Effector CD8-positive, alpha-beta T cell (primary cell): Measurements from ENCODE around the gene SERPINA9.
"Not testable (repeated sequence)": the region's sequence is repeated elsewhere in the genome, so short reads cannot be mapped to it uniquely, and the experiment has no call there.

Experiments
- DNase-seq: peaks from one replicate; lab custom pipeline; 2025; lab: John Stamatoyannopoulos, UW

SERPINA9 gene

DNA sequence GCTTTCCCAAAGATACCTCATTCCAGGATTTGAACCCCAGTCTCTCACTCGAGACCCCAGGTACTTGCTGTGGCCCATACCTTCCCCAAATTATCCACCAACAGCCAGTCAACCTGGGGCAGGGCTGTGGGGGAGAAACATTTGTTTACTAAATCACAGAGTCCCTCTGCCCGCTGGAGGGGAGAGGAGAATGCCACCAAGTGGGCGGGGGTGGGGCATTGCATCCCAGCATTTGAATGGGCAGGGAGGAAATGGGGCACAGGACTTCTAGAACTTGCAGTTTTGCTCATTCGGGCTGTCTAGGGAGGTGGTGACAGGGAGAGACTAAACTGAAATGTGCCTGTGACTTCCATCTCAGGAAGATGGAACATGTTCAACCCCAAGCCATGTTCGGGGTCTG, 10.9 kb upstream of the SERPINA9 start:
- DNase-seq: no peak

DNA sequence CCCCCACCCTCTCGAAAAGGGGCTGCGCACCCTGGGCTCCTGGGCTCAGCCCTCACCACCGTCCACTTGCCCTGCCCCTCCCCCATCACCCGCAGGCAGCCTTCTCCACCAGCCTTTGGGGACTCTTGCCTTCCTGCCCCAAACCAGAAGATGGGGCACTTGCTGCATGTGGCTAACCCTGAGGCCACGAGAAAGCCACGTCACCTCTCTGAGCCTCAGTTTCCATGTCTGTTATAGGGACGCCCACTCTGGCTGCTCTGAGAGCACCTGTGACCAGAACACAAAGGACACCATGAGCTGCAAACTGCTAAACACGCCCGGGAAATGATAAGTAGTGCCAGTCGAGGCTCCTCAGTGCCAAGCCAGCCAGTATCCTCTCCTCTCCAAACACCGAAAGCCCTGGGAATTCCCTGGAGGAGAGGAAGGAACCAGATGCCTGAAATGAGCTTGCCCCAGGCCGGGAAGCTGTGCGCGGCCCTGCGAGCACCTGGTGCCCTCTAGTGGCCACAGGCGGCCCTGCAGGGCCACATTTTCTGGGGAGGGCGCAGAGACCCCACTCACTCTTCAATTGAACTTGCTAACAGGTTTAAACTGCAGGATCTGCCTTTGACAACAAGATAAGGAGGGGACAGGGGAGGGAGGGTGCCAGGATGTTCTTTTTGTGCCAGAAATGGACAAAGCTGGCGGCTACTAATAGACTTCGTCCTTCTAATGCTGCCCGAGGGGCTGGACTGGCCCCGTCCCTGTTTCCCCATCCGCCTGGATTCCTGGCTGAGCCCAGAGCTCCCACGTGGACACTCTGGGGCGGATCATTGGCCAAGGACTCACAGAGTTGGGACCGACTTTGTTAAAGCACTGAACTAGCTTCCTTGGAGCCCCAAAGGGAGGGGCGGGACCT, 10.2 kb upstream of the SERPINA9 start:
- DNase-seq: no peak

DNA sequence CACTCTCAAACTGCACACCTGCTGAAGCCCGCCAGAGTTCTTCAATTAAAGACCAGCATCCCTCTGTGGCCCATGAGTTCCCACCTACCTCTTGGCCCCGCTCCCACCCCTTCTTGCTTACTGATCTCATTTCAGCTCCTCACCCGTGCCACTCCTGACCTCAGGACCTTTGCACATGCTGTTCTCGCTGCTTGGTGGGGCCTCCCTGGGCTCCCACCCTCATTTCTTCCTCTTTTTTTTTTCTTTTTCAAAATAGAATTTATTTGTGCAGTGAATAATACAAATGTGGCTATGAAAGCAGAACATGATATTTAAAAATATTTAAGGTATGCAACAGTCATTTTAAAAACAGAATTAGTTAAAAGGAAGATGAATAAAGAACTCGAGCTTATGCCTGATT, 8.5 kb upstream of the SERPINA9 start:
- DNase-seq: no peak

DNA sequence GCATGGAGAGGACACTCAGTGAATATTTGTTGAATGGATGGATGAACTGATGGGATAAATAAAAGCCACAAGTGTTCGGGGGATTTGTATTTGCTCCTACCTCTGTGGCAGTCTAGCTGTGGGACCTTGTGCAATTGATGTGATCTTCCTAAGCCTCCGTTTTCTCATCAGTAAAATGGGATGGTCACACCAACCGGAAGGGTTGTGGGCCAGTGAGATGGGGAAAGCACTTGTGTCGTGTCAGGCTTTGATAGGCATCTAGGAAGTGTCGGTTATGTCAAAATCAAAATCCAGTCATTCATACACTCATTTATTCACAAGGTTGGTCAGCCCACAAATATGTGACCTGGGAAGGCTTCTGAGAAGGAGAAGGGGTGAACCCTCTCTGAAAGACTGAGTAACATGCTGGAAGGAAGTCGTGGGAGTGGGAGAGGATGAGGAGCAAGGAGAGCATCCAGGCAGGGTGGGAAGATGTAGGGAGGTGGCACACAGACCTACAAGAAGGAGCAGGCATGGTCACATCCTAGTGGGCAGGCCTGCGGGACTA, 7.8 kb upstream of the SERPINA9 start:
- DNase-seq: no peak

DNA sequence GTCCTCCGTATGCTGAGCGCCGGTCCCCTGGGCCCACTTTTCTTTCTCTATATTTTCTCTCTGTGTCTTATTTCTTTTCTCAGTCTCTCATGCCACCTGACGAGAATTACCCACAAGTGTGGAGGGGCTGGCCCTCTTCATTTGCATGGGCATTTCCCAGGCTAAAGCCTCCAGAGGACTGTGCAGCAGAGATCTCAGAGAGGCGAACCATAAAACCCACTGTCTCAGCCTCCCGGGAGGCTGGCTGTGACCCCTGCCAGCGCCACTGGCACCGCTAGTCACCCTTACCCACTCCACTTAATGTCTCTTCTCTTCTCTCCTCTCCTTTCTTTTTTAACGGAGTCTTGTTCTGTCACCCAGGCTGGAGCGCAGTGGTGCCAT, 7.1 kb upstream of the SERPINA9 start:
- DNase-seq: no peak

DNA sequence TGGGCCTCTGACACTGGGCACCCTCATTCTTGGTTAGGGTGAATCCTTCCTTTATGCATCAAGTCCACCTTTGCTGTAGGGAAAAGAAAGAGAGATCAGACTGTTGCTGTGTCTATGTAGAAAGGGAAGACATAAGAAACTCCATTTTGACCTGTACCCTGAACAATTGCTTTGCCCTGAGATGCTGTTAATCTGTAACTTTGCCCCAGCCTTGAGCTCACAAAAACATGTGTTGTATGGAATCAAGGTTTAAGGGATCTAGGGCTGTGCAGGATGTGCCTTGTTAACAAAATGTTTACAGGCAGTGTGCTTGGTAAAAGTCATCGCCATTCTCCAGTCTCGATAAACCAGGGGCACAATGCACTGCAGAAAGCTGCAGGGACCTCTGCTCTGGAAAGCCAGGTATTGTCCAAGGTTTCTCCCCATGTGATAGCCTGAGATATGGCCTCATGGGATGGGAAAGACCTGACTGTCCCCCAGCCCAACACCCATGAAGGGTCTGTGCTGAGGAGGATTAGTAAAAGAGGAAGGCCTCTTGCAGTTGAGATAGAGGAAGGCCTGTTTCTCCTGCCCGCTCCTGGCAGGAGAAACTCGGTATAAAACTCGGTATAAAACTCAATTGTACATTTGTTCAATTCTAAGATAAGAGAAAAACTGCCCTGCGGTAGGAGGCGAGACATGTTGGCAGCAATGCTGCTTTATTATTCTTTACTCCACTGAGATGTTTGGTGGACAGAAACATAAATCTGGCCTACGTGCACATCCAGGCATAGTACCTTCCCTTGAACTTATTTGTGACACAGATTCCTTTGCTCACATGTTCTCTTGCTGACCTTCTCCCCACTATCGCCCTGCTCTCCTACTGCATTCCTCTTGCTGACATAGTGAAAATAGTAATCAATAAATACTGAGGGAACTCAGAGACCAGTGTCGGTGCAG, 6.4 kb upstream of the SERPINA9 start:
- not testable (repeated sequence) for DNase-seq

DNA sequence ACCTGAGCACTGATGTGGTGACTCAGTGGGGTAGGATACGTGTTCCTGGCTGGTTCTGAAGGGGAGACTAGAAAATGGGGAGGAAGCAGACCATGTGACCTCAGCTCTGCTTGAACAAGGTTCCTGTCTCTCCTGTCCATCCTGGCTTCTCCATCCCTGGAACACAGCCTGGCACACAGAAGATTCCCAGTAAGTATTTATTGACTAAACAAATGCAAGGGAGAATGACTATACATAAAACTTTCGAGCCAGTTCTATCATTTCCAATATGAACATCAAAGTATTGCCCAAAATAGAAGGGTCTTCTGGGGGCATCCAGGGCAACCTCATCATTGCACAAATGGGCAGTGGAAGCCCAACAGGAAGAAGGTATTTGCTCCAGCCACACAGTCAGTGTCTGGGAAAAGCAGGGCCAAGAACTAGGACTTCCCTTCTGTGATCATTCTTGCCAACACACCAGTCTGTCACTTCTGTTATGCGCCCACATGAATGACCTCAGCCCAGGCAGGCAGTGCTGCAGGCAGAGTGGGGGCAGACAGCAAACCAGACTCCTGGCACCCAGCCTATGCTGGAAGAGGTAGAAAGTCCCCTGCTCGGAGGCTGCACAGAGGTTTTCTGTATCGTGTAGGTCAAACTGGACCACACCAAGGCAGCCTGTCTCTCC, 5.6 kb upstream of the SERPINA9 start:
- no peak for DNase-seq

DNA sequence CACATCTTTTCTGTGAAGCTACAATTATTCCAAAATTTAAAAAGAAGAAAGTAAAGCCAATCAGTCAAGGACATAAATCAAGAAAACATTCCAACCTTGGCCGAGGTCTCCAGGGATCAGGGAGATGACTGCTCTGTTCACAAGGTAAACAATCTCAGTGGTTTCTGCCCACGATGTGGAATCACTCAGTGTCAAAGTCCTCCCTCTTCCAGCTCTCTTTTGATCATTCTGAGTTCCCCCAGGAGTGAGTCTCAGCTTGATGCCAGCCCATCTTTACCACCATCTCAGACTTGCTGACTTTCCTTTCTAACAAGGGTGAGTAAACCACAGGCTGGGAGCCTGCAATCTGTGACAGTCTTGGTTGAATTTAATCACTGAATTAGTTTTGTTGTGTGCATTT, 4.8 kb upstream of the SERPINA9 start:
- DNase-seq: no peak

DNA sequence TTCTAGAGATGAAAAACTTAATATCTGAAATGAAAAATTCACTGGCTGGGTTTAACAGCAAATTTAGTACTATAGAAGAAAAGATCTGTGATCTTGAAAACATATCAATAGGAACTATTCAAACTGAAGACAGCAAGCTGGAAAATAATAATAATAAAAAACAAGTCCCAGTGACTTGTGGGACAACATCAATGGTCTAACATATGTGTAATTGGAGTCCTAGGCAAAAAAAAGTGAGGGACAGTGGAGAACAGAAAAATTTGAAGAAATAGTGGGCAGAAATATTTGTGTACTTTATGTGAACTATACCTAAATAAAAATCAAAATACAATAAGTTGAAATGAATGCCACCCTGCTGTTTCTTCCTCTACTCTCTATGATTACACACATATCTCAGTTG, 2.4 kb upstream of the SERPINA9 start:
- no peak for DNase-seq

DNA sequence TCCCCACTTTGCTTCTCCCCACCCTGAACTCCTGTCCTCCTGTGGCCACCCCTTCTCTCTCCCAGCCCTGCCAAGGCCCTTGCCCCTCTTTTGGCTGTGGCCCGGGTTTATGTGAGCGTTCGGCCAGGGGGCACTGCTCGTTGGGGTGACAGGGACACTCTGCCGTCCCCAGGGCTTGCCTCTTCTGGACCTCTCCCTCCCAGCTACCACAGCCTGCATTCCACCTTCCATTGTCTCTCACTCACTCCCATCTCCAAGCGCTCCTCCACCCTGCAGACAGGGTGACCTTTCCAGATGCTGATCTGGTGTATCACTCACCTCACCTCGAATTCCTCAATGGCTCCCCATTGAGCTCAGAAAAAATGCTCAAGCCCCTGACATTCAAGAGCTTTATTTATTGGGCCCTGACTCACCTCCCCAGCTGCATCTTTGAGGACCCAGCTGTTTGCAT, 1.4 kb downstream of the SERPINA9 start:
- DNase-seq: no peak

DNA sequence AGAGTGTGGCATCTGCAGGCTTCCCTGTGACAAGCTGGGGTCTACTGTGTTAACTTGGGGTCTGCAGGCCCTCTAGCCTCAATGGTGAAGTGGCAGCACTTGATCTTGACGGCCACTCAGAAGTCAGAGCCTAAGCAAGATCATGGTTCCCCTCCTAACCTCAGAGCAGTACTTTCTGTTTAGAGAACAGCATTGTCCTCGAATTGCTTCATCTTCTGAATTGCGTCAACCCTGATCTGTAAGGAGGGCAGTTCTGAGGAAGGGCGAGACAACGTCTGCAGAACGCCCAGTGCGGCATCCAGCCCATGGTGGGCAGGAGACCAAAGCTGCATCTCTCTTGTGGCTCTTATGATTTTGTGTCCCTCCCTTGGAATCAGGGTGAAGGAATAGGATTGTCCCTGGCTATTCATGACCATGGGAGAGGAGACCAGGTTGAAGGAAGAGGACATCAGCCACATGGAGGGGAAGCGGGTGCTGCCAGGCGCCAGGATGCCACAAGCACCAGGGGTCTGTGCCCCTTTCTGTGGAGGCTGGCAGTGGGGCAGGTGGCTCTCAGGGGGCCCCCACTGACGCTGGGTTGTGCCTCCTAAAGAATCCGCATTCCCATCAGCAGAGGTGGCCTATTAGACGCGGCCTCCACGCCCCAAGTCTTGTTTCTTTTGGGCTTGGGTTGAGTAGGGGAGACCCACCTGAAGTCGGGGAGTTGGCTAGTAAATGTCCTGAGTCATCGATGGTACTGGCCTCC, 2.2 kb downstream of the SERPINA9 start:
- DNase-seq: no peak

DNA sequence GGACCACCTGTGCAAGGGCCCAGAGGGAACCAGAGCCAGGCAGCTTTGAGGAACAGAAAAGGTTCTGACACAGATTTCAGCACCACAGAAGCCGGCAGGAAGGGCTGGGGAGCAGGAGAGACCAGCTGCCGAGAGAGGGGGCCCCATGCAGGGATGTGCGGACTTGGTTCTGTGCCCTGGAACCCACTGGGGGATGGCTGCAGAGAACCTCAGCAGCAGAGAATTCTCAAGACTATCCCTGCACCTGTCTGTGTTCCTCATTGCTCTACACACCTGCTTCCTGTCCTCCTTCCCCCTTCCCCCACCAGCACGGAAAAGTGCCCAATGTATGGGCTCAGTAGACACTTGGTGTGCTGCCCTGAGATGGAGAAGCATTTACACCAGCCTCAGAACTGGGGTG, 3.2 kb downstream of the SERPINA9 start:
- DNase-seq: no peak

DNA sequence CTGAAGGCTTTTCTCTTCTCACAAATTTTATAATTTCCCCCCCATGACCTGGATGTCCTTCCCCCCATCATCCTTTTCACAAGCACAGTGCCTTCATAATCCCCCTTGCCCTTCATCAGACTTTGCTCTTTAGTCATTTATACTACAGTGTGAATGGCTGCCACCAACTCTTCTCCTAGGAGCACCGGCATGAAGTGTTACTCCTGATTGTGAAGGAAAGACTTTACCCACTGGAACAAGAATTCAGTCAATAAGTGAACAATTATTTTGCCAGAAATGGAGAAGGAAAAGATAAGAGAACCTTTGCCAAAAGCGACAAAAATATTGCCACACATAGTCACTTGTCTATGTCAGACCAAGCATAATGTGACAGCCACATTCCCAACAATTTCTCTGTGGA, 5.0 kb downstream of the SERPINA9 start:
- DNase-seq: no peak

DNA sequence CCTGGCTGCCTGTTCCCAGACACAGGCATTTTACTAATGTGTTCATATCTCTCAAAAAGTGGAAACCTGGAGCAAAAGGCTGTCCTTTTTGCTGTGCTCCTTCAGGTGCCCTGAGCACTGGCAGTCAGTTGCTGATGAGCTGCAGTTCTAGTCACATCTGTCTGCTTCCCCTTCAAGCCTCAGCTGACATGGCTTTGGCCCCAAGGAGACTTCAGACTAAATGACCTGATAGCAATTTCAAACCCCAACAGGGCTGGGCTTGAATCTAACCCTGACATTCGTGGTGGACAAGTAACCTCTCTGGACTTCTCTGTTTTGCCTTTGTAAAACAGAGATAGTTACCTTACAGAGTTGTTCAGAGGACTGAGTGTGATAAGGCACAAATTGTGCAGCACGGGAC, 5.7 kb downstream of the SERPINA9 start:
- DNase-seq: no peak

DNA sequence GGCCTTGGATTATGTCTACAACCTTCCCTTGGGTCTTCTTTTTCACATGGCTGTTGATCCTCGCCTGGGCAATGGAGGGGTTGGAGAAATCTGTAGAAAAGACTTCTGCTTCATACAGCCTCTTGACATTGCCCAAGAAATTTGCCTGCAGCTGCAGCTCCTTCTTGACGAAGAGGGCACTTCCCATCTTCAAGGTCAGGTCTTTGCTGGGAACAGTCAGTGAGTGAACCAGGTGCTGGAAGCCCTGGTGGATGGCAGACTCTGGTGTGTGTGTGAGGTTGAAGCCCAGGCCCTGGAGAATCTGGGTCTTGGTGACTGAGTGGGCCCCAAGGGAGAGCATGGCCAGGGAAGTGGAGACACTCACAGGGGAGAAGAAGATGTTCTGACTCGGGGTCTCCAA, 6.7 kb downstream of the SERPINA9 start:
- DNase-seq: no peak

DNA sequence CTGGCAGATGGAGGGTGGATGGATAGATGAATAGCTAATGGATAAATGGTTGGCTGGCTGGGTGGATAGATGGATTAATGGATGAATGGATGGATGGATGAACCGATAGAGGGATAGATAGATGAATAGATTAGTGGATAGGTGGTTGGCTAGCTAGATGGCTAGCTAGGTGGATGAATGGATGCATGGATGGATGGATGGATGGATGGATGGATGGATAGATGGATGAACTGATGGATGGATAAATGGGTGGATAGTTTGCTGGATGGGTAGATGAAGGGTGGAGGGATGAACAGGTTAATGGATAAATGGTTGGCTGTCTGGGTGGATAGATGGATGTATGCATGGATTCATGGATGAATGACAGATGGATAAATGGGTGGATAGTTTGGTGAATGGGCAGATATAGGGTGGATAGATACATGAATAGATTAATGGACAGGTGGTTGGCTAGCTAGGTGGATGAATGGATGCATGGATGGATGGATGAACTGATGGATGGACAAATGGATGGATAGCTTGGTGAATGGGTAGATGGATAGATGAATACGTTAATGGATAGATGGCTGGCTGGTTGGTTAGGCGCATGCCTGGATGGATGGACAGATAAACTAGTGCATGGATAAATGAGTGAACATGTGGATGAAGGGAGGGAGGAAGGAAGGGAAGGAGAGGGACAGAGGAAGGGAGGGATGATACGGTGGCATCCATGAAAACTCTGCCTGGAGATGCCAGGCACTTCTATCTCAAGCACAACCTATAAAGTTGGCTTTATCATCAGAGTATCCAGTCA, 8.1 kb downstream of the SERPINA9 start:
- DNase-seq: no peak

DNA sequence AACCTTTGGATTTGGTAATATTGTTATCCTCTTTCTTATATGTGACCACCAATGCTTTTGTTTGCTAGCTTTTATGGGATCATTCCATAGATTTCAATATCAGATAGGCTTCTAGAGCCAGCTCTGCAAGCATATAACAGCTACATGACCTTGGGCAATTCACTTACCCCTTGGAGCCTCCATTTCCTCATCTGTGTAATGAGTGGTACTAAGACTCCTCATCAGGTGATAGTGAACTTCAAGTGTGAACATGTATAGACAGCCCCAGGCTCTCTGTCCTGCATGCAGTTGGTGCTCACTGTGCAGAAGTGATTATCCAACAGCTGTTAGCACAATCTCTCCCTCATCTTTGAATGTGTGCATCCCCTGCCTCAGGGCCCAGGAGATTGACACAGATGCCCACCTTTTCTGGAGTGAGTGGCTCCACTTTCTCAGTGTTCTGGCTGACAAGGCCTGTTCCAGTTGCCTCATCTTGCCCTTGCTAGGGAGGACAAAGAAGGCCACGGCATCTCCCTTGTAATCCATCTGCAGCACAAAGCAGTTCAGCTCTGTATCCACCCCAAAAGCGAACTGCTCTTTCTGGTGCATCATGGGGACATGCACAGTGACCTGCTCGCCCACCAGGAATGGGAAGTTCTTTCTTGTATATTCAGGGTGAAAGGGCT, 9.2 kb downstream of the SERPINA9 start:
- DNase-seq: no peak

DNA sequence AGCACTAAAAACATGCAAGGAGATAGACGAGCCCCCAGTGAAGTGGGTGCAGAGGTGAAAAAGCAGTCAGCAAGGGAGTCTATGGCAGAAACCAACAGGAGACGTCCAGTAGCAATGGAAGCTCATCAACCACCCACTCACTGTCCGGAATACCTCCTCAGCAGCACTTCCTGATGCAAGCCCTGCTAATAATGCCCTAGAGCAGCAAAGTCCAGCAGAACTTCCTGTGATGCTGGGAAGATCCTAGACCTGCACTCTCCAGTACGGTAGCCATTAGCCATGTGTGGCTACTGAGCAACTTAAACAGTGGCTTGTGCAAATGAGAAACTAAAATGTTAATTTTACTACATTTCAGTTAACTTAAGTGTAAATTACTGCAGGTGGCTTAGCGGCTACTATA, 11.0 kb downstream of the SERPINA9 start:
- DNase-seq: no peak

DNA sequence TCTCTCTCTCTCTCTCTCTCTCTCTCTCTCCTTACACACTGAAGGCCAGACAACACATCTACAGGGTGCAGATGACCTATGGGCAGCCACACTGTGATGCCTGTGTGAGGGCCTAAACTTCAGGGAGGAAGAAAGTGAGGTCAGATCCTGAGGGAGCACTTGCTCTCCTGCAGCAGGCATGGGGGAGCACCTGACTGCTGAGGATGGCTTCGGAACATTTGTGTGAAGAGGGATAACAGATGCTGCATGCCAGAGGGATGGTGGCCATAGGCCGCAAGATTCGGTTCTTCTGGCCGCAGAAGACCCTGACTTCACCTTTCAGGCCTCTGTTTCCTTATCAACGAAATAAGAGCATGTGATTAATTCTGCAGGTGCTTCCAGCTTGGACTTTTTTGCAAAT, 11.7 kb downstream of the SERPINA9 start:
- no peak for DNase-seq
